Measurements from ENCODE around the gene RTP5.

The RTP5 gene

GRCh38 chr2:241870611-241871537, 1.3 kb downstream of the RTP5 start:
- TF ChIP-seq, protein P1, sequence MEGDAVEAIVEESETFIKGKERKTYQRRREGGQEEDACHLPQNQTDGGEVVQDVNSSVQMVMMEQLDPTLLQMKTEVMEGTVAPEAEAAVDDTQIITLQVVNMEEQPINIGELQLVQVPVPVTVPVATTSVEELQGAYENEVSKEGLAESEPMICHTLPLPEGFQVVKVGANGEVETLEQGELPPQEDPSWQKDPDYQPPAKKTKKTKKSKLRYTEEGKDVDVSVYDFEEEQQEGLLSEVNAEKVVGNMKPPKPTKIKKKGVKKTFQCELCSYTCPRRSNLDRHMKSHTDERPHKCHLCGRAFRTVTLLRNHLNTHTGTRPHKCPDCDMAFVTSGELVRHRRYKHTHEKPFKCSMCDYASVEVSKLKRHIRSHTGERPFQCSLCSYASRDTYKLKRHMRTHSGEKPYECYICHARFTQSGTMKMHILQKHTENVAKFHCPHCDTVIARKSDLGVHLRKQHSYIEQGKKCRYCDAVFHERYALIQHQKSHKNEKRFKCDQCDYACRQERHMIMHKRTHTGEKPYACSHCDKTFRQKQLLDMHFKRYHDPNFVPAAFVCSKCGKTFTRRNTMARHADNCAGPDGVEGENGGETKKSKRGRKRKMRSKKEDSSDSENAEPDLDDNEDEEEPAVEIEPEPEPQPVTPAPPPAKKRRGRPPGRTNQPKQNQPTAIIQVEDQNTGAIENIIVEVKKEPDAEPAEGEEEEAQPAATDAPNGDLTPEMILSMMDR (IDR thresholded peaks at IDR 0.05), result no peak

DNA sequence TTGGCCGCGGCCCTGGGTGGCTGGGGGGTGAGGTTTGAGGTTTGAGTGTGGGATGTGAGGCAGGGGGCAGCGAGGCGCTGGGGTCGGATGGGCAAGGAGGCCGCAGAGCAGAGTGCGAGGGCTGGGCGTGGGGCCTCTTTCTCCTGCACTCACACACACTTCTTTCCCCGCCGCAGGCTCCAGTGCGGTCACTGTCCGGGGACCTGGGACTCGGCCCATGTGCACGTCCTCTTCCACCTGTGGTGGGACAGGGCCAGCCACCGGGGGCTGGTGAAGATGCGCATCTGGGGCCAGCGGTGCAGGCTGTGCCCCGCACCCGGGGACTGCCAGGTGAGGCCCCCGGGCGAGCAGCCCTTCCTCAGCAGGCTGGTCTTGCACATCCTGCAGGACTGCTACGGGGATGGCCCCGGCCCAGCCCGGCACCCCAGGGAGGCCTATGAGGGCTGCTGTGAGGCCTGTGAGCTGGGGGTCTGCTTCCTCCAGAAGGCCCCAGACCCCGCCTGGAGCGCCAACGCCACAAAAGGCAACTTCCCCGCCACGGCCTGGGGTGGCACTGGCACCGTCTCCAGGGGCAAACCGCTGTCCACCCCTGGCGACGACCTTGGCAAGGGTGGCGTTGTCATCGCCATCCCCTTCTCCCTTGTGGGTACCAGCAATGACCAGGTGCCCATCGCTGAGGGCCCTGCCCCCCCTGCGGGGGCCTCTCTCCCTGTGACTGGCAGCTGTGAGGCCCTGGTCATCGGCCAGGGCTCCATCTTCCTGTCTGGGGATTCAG, 2.2 kb downstream of the RTP5 start:
- TF ChIP-seq, protein P1 (IDR thresholded peaks at IDR 0.05), result no peak

DNA sequence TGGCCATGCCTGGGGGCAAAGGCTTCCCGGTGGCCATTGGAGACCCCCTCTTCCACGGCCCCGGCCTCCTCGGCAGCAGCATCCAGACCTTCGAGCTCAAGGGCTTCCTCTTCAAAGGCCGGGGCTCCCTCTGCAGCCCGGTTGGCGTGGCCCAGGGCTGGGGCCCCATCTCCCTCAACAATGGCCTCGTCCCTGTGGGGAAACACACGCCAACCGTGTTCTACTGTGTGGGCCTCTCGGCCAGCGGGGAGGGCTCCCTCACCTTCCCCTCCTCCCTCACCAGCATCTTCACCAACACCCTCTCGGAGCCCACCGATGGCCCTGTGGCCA, 2.7 kb downstream of the RTP5 start:
- TF ChIP-seq, protein P1 (IDR thresholded peaks at IDR 0.05), result no peak

GRCh38 chr2:241873081-241873802, 3.7 kb downstream of the RTP5 start:
- TF ChIP-seq, protein P1 (IDR thresholded peaks at IDR 0.05), result no peak

DNA sequence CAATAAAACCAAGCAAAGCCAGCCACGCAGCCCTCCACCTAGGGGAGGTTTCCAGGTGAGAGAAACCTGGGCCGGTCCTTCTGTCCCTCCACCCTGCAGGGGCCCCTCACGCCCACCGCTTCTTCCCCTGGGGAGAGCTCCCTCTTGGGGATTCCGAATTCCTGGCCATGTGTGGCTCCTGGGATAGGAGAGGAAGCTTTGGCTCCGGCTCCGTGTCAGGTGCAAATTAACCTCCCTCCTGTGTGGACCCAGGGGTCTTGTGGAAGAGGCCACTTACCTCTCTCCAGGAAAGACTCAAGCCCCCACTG, 4.2 kb downstream of the RTP5 start:
- TF ChIP-seq, protein P1 (IDR thresholded peaks at IDR 0.05), result no peak

- TF ChIP-seq, protein P1 (IDR thresholded peaks at IDR 0.05), result no peak
Measured at GRCh38 chr2:241874277-241874925, 4.9 kb downstream of the RTP5 start.
